Mucosa of descending colon (tissue), 3 donors: ENCODE data around the gene VRK2. TPM values are rescaled to one million over a fixed set of nuclear protein-coding genes. Genes with fewer than 3 reads are reported as not detected.
"Not testable (repeated sequence)": the region's sequence is repeated elsewhere in the genome, so short reads cannot be mapped to it uniquely, and the experiment has no call there.

Source experiments
- ATAC-seq: fragments of 200-7000 bp; cut with Tn5 transposase; one replicate; pipeline ENCODE4 v1.9.1; 2020; ENCODE audit warnings: mild to moderate bottlenecking, moderate library complexity
- DNase-seq, 3 donors: peaks; one replicate each; pipeline ENCODE4 v3.0.0-alpha.2; 2020
- H3K36me3 ChIP-seq: fragments of 200-600 bp; one replicate; pipeline ENCODE4 v1.8.0; 2021; ENCODE audit warnings: low read depth, mild to moderate bottlenecking
- H3K4me1 ChIP-seq: fragments of 200-600 bp; one replicate; pipeline ENCODE4 v1.8.0; 2021; ENCODE audit warnings: low read depth, mild to moderate bottlenecking
- H3K4me3 ChIP-seq: fragments of 200-600 bp; one replicate; pipeline ENCODE4 v1.8.0; 2021; ENCODE audit warnings: mild to moderate bottlenecking
- H3K9me3 ChIP-seq: fragments of 200-600 bp; one replicate; pipeline ENCODE4 v1.8.0; 2021; ENCODE audit warnings: mild to moderate bottlenecking
- CTCF ChIP-seq: fragments of 200-600 bp; IDR thresholded peaks from one replicate; pipeline ENCODE4 v1.8.0; 2022; ENCODE audit warnings: antibody characterized with exemption, mild to moderate bottlenecking
- intact Hi-C, 2 donors: fragments of 100-400 bp; cut with DNase I in 1 of 2; cut with micrococcal nuclease in 1 of 2; formaldehyde crosslinking; loops; one replicate each; pipeline versions ENCODE4 v1.11.0 to v1.11.1; 2022; cut with DNase I, micrococcal nuclease
- total RNA-seq, 3 donors: library from RNA; stranded (reverse); fragmentation: NEBNext Ultra II Directional in 2 of 3; extraction: Animal tissue kit (Norgen Biotek cat#: 25700) in 2 of 3; gene quantifications; one replicate each; pipeline versions ENCODE4 v1.2.1 to v1.2.4, GENCODE V29; 2021 to 2023
- donor health status: DM: no; HTN: no; CAD: no; lungs with moderate emphysema.
- donor health status: DM: no; HTN: no; CAD: no.
- donor health status: DM: no; HTN: yes; CAD: no.

Gene VRK2
- total RNA-seq, 3 donors from 2014 or later, result 20.3 to 24.0 (median 22.9) TPM

- TF ChIP-seq CTCF, result no peak
- DNase-seq (no peak), ATAC-seq (no peak)
- Histone ChIP-seq H3K9me3 (no peaks in the 10 kb centered on the region), H3K4me3 (no peak overlapping the region), H3K36me3 (no peaks in the 10 kb centered on the region), H3K4me1 (no peaks in the 10 kb centered on the region)
- intact Hi-C loops, result no loop called here
These were observed 90.6 kb downstream of the VRK2 start for GRCh38 chr2:58137221-58137620.

- Histone ChIP-seq H3K4me3 (no peak overlapping the region), H3K36me3 (no peaks in the 10 kb centered on the region), H3K9me3 (no peaks in the 10 kb centered on the region), H3K4me1 (no peaks in the 10 kb centered on the region)
- no peak for TF ChIP-seq CTCF
- intact Hi-C loops, result no loop called here
- no peak for DNase-seq
- no peak for ATAC-seq
These were observed 91.2 kb downstream of the VRK2 start for GRCh38 chr2:58137856-58138255.

GRCh38 chr2:58138396-58139030 lies 91.9 kb downstream of the VRK2 start:
- H3K4me1 ChIP-seq, result no peaks in the 10 kb centered on the region
- DNase-seq, result no peak
- no peaks in the 10 kb centered on the region for H3K9me3 ChIP-seq
- no peak for TF ChIP-seq CTCF
- ATAC-seq, result no peak
- H3K36me3 ChIP-seq, result no peaks in the 10 kb centered on the region
- intact Hi-C loops, result no loop called here
- H3K4me3 ChIP-seq, result no peak overlapping the region

GRCh38 chr2:58140508-58141072 lies 94.0 kb downstream of the VRK2 start:
- intact Hi-C loops, result no loop called here
- Histone ChIP-seq H3K4me3 (no peak overlapping the region), H3K36me3 (no peaks in the 10 kb centered on the region), H3K9me3 (no peaks in the 10 kb centered on the region), H3K4me1 (no peaks in the 10 kb centered on the region)
- ATAC-seq (no peak), DNase-seq (no peak)
- no peak for TF ChIP-seq CTCF

- H3K4me3 ChIP-seq, DNase-seq, intact Hi-C loops, ATAC-seq, H3K36me3 ChIP-seq, H3K9me3 ChIP-seq, H3K4me1 ChIP-seq: not testable (repeated sequence)
These were observed 99.2 kb downstream of the VRK2 start for GRCh38 chr2:58145769-58146168.

- TF ChIP-seq CTCF, result no peak
- H3K4me3 ChIP-seq, result no peak overlapping the region
- intact Hi-C loops, result no loop called here
- no peaks in the 10 kb centered on the region for H3K9me3 ChIP-seq
- DNase-seq (no peak), ATAC-seq (no peak)
- no peaks in the 10 kb centered on the region for H3K4me1 ChIP-seq
- no peaks in the 10 kb centered on the region for H3K36me3 ChIP-seq
These were observed 100.1 kb downstream of the VRK2 start for GRCh38 chr2:58146707-58147106.
